K562 (cell line): ENCODE results near the gene FABP2. TPM values are rescaled to one million over a fixed set of nuclear protein-coding genes. Genes with fewer than 3 reads are reported as not detected.

Experiments used
- ATAC-seq: fragments of 200-7000 bp; cut with Tn5 transposase; 3 replicates; pipeline ENCODE4 v1.9.1; 2020; ENCODE audit warnings: moderate library complexity
- BruUV-seq: library from RNA; stranded (reverse); fragments of 400-500 nt; replicated peaks from 2 replicates; lab custom pipeline; 2021; lab: Mats Ljungman, UMichigan
- CTCF ChIA-PET: fragments of 300-600 bp; formaldehyde crosslinking; extraction: SDS; loops from one replicate; lab custom pipeline; 2021; ENCODE audit warnings: low intra/inter-chr PET ratio; lab: Yijun Ruan, JAX
- POLR2A ChIA-PET: fragments of 300-600, 350-650 bp; sonication (Branson Sonifier 250); formaldehyde crosslinking; extraction: SDS; loops from one replicate; lab custom pipeline; 2021; ENCODE audit warnings: antibody characterized with exemption, inconsistent platforms; lab: Yijun Ruan, JAX
- DNase-seq, 4 experiments: peaks; one replicate each; pipeline versions ENCODE4 v3.0.0 to v3.0.0-alpha.2; 2011 to 2018; ENCODE audit warnings: low spot score in 3 of 4, mixed read lengths in 3 of 4; ENCODE audit errors: extremely low read depth in 1 of 4
- FAIRE-seq: peaks from 2 replicates; lab custom pipeline; 2011; peaks lifted over from hg19 to GRCh38; lab: Jason Lieb, UNC
- H2AFZ ChIP-seq: 2 replicates; pipeline ENCODE4 v1.6.0; 2011; ENCODE audit warnings: low read depth, low read length, control low read depth, inconsistent platforms
- H3K27ac ChIP-seq: fragments of 200-600 bp; 3 replicates; pipeline ENCODE4 v1.8.0; 2011; ENCODE audit warnings: low read depth, mild to moderate bottlenecking, control low read depth, inconsistent platforms, low read length, moderate library complexity, mixed read lengths; ENCODE audit errors: extremely low read depth
- H3K27me3 ChIP-seq, 2 experiments: fragments of 300-600 bp in 1 of 2; 2 replicates in 1 of 2; 3 replicates in 1 of 2; pipeline versions ENCODE4 v1.6.0 to v1.8.0; 2011; ENCODE audit warnings: inconsistent platforms in 2 of 2, low read length in 2 of 2, mild to moderate bottlenecking in 1 of 2, mixed read lengths in 1 of 2, moderate library complexity in 1 of 2; ENCODE audit not compliant: control insufficient read depth in 2 of 2, insufficient read depth in 2 of 2
- H3K36me3 ChIP-seq: fragments of 300-600 bp; 3 replicates; pipeline ENCODE4 v1.8.0; 2011; ENCODE audit warnings: mild to moderate bottlenecking, low read length, inconsistent platforms; ENCODE audit not compliant: control insufficient read depth, insufficient read depth
- H3K4me1 ChIP-seq, 2 experiments: fragments of 200-600 bp in 1 of 2; replicated peaks in 1 of 2; 2 replicates in 1 of 2; 3 replicates in 1 of 2; pipeline versions ENCODE4 v1.5.1 to v1.8.0; 2011; ENCODE audit warnings: inconsistent platforms in 2 of 2, low read length in 2 of 2, mild to moderate bottlenecking in 1 of 2, mixed read lengths in 1 of 2, moderate library complexity in 1 of 2; ENCODE audit not compliant: control insufficient read depth in 2 of 2, insufficient read depth in 2 of 2
- H3K4me2 ChIP-seq: 2 replicates; pipeline ENCODE4 v1.6.1; 2011; ENCODE audit warnings: low read length, control low read depth, inconsistent platforms, mixed read lengths; ENCODE audit not compliant: insufficient read depth
- H3K4me3 ChIP-seq: fragments of 200-600 bp; sonication (generic), shearing (Covaris generic); 2 replicates; pipeline ENCODE4 v1.5.1; 2016; ENCODE audit warnings: control low read depth, inconsistent platforms
- H3K79me2 ChIP-seq: fragments of 200-600 bp; 3 replicates; pipeline ENCODE4 v1.8.0; 2011; ENCODE audit warnings: low read length, inconsistent platforms; ENCODE audit not compliant: control insufficient read depth, insufficient read depth
- H3K9ac ChIP-seq, 2 experiments: 2 replicates each; pipeline versions ENCODE4 v1.6.0 to v1.6.1; 2011; ENCODE audit warnings: low read depth in 2 of 2, low read length in 2 of 2, control low read depth in 1 of 2, inconsistent platforms in 1 of 2, mild to moderate bottlenecking in 1 of 2, mixed read lengths in 1 of 2; ENCODE audit not compliant: insufficient read depth in 1 of 2
- H3K9me1 ChIP-seq: one replicate; pipeline ENCODE4 v1.6.0; 2011; ENCODE audit warnings: inconsistent platforms, mild to moderate bottlenecking, low read length, moderate library complexity; ENCODE audit not compliant: control insufficient read depth, insufficient read depth
- H3K9me3 ChIP-seq: replicated peaks from 2 replicates; pipeline ENCODE4 v1.5.1; 2011; ENCODE audit warnings: low read depth, low read length, inconsistent platforms; ENCODE audit not compliant: control insufficient read depth, insufficient read depth
- H4K20me1 ChIP-seq: replicated peaks from 2 replicates; pipeline ENCODE4 v1.6.1; 2011; ENCODE audit warnings: low read length, inconsistent platforms, mixed read lengths; ENCODE audit not compliant: control insufficient read depth, insufficient read depth
- BRF2 ChIP-seq: IDR thresholded peaks from 3 replicates; pipeline ENCODE4 v1.6.1; 2011; ENCODE audit warnings: borderline replicate concordance, mild to moderate bottlenecking; ENCODE audit not compliant: insufficient read length, insufficient read depth
- GTF3C2 ChIP-seq: IDR thresholded peaks from 3 replicates; pipeline ENCODE4 v1.6.1; 2011; ENCODE audit warnings: borderline replicate concordance, mild to moderate bottlenecking, moderate library complexity; ENCODE audit not compliant: insufficient read length; ENCODE audit errors: extremely low read depth
- HOXB6 ChIP-seq: fragments of 250-450 bp; sonication (Bioruptor Pico); IDR thresholded peaks from 2 replicates; pipeline ENCODE4 v1.5.1; 2022; ENCODE audit warnings: mild to moderate bottlenecking, borderline replicate concordance
- JUN ChIP-seq, 2 experiments: sonication (generic) in 1 of 2; formaldehyde crosslinking in 1 of 2; IDR thresholded peaks; 2 replicates each; pipeline versions ENCODE4 v1.6.1 to v1.8.0; 2012 to 2022; ENCODE audit warnings: borderline replicate concordance in 2 of 2, mild to moderate bottlenecking in 2 of 2, improper control_type of control experiment in 1 of 2, low read depth in 1 of 2, low read length in 1 of 2, missing genetic modification reagents in 1 of 2
- RERE ChIP-seq: sonication (generic); formaldehyde crosslinking; IDR thresholded peaks from 2 replicates; pipeline ENCODE4 v1.8.0; 2023; ENCODE audit warnings: missing genetic modification reagents, mild to moderate bottlenecking, borderline replicate concordance
- RFX5 ChIP-seq: IDR thresholded peaks from 2 replicates; pipeline ENCODE4 v1.6.1; 2011; ENCODE audit warnings: low read depth, mild to moderate bottlenecking, improper control_type of control experiment, low read length
- WHSC1 ChIP-seq: IDR thresholded peaks from one replicate; pipeline ENCODE4 v1.6.1; 2012; ENCODE audit warnings: low read length, control low read depth, inconsistent platforms
- ZBTB5 ChIP-seq: fragments of 450-650 bp; IDR thresholded peaks from 2 replicates; pipeline ENCODE4 v1.6.1; 2017; ENCODE audit warnings: antibody characterized with exemption
- ZNF124 ChIP-seq: sonication (generic); formaldehyde crosslinking; IDR thresholded peaks from 2 replicates; pipeline ENCODE4 v1.8.1; 2022; ENCODE audit warnings: missing genetic modification reagents
- ZNF764 ChIP-seq: fragments of 250-450 bp; sonication (Bioruptor Pico); IDR thresholded peaks from 2 replicates; pipeline ENCODE4 v1.4.0; 2020; ENCODE audit warnings: low read depth, mild to moderate bottlenecking, moderate library complexity
- in situ Hi-C: fragments of 300-500 bp; cut with MboI; formaldehyde crosslinking; loops from 4 replicates; pipeline ENCODE4 v1.15.0; 2018; ENCODE audit warnings: inconsistent platforms, mixed read lengths
- intact Hi-C: fragments of 100-400 bp; cut with micrococcal nuclease; formaldehyde crosslinking; loops from 2 replicates; pipeline ENCODE4 v1.14.2; 2022
- polyA plus RNA-seq, 8 experiments: library from polyadenylated mRNA; depleted of rRNA in 4 of 8; stranded (reverse) in 5 of 8; unstranded in 3 of 8; fragments of >200 nt; fragmentation: Nextera tagmentation in 2 of 8; fragmentation: Illumina TruSeq in 1 of 8; extraction: Ambion mirVana in 2 of 8; extraction: Trizol in 1 of 8; gene quantifications; 2 replicates each; pipeline versions ENCODE4 v1.2.1 to v1.2.3, GENCODE V29; 2011 to 2014; ENCODE audit warnings: inconsistent platforms in 1 of 8, missing spikeins in 1 of 8
- total RNA-seq, 7 experiments: library from RNA; depleted of rRNA in 6 of 7; stranded (reverse); fragments of >200 nt in 6 of 7; fragmentation: Illumina TruSeq in 2 of 7; extraction: Trizol in 2 of 7; gene quantifications; 2 replicates each; pipeline versions ENCODE4 v1.2.1 to v1.2.3, GENCODE V29; 2011 to 2021; ENCODE audit warnings: low replicate concordance in 1 of 7

Gene FABP2
- total and polyA plus RNA-seq, 9 of the 15 experiments (the other 6 are each of a cell fraction or from before 2014, with no cell fraction given) = not detected

- no peak for ATAC-seq
- Histone ChIP-seq H3K79me2 (no peaks in the 10 kb centered on the region), H3K36me3 (no peaks in the 10 kb centered on the region), H3K9me1 (no peaks in the 10 kb centered on the region), H3K9me3 (no peaks in the 10 kb centered on the region), H3K9ac (no peak overlapping the region), H3K4me3 (no peak overlapping the region), H4K20me1 (no peaks in the 10 kb centered on the region), H3K4me1 (no peaks in the 10 kb centered on the region), H3K4me2 (no peak overlapping the region), H2AFZ (no peak overlapping the region), H3K27me3 (no peaks in the 10 kb centered on the region), H3K27ac (no peak overlapping the region)
- BruUV-seq = no TSS peak
- no peak for DNase-seq
- in situ Hi-C loops (no loop called here), intact Hi-C loops (no loop called here)
- FAIRE-seq = no peak
- CTCF ChIA-PET = no interaction called here
- POLR2A ChIA-PET = no interaction called here
- TF ChIP-seq GTF3C2 (no peak), ZNF764 (no peak), JUN (IDR thresholded peaks at IDR 0.05; ENCODE audit: borderline replicate concordance, low read depth, low read length) (no peak), JUN (CRISPR knock-in tag; IDR thresholded peaks at IDR 0.05; ENCODE audit: borderline replicate concordance) (no peak), ZNF124 (CRISPR knock-in tag) (no peak), WHSC1 (no peak), HOXB6 (CRISPR knock-in tag) (no peak), RERE (CRISPR knock-in tag) (no peak), ZBTB5 (no peak), RFX5 (no peak), BRF2 (no peak)
These were observed 14.3 kb downstream of the FABP2 start for GRCh38 chr4:119307606-119308005.
